ENCODE measurements around the gene CHIA.

GRCh38 chr1:111242805-111243523 is 47.7 kb upstream of the CHIA start:
- TF ChIP-seq CTCF (IDR thresholded peaks at IDR 0.05; ENCODE audit: poor library complexity): no peak
- TF ChIP-seq EZH2phosphoT487 (IDR thresholded peaks at IDR 0.05; ENCODE audit: low read depth, severe bottlenecking, unreplicated experiment): no peak
- TF ChIP-seq EZH2 (IDR thresholded peaks at IDR 0.05; ENCODE audit: borderline replicate concordance): no peak

Measured in hepatocyte (in vitro differentiated cells).